Endothelial cell of umbilical vein (primary cell): ENCODE measurements around the gene RNF6.

Experiments used
- CTCF ChIP-seq, 2 donors: IDR thresholded peaks; 1 replicate in 1 of 2; 2 replicates in 1 of 2; pipeline ENCODE4 v1.5.1; 2011; ENCODE audit warnings: low read length in 2 of 2, mild to moderate bottlenecking in 2 of 2, moderate library complexity in 2 of 2, control low read depth in 1 of 2, inconsistent platforms in 1 of 2, low read depth in 1 of 2; ENCODE audit not compliant: insufficient read depth in 1 of 2; ENCODE audit errors: extremely low read depth in 1 of 2
- EZH2 ChIP-seq: IDR thresholded peaks from 2 replicates; pipeline ENCODE4 v1.6.1; 2012; ENCODE audit warnings: borderline replicate concordance, low read depth, mild to moderate bottlenecking, moderate library complexity, low read length, inconsistent platforms; ENCODE audit not compliant: severe bottlenecking
- FOS ChIP-seq: IDR thresholded peaks from 2 replicates; pipeline ENCODE4 v1.6.1; 2011; ENCODE audit warnings: mild to moderate bottlenecking, low read length, moderate library complexity, borderline replicate concordance; ENCODE audit not compliant: insufficient read depth
- GATA2 ChIP-seq: IDR thresholded peaks from 2 replicates; pipeline ENCODE4 v1.7.0; 2011; ENCODE audit warnings: low read depth, mild to moderate bottlenecking, moderate library complexity, mixed read lengths, low read length; ENCODE audit not compliant: insufficient read length, insufficient read depth
- MAX ChIP-seq: IDR thresholded peaks from 2 replicates; pipeline ENCODE4 v1.6.1; 2011; ENCODE audit not compliant: insufficient read depth, insufficient read length
- MYC ChIP-seq: IDR thresholded peaks from one replicate; pipeline ENCODE4 v1.6.1; 2011; ENCODE audit warnings: mild to moderate bottlenecking, low read depth, low read length
- POLR2A ChIP-seq: IDR thresholded peaks from 2 replicates; pipeline ENCODE4 v1.6.1; 2012; ENCODE audit warnings: low read depth, mild to moderate bottlenecking, control low read depth, low read length
- POLR2AphosphoS5 ChIP-seq: IDR thresholded peaks from 2 replicates; pipeline ENCODE4 v1.6.1; 2012; ENCODE audit warnings: low read depth, mild to moderate bottlenecking, control low read depth, low read length, moderate library complexity; ENCODE audit not compliant: insufficient read depth

GRCh38 chr13:26247011-26247410 is 24.9 kb upstream of the RNF6 start:
- TF ChIP-seq CTCF (IDR thresholded peaks at IDR 0.05; ENCODE audit: extremely low read depth in 1 of 2, insufficient read depth in 1 of 2, low read depth in 1 of 2, low read length in 2 of 2) = no peak
- TF ChIP-seq POLR2AphosphoS5 = no peak
- no peak for TF ChIP-seq MAX
- no peak for TF ChIP-seq EZH2
- TF ChIP-seq GATA2 = no peak
- no peak for TF ChIP-seq POLR2A
- TF ChIP-seq FOS = no peak
- TF ChIP-seq MYC = no peak
